ENCODE results near the gene KCNJ15.

DNA sequence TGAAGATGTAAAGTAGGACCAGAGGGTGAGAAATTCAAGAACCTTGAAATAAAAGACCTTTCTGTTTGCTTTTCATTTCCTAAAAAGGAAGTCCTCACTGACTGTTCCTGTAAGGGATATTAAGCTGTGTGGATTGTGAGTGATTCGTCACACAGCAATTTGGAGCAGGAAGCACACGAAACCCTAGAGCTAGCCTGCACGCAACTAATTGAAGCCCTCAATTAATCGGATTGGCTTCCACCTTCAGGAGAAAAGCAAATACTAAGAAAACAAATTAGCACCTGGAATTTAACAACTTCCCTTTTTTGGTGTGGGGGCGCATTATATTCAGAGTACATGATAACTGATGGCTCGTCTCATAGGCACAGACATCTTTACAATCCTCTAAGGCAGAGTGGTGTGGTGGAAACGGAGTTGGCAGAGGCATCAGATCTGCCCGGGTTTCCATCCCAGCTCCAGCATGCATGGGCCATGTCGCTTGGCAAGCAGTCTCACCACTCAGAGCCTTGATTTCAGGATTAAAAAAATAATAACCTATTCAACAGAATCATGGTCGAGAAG is 95.2 kb downstream of the KCNJ15 start:
- TF ChIP-seq, protein P1, sequence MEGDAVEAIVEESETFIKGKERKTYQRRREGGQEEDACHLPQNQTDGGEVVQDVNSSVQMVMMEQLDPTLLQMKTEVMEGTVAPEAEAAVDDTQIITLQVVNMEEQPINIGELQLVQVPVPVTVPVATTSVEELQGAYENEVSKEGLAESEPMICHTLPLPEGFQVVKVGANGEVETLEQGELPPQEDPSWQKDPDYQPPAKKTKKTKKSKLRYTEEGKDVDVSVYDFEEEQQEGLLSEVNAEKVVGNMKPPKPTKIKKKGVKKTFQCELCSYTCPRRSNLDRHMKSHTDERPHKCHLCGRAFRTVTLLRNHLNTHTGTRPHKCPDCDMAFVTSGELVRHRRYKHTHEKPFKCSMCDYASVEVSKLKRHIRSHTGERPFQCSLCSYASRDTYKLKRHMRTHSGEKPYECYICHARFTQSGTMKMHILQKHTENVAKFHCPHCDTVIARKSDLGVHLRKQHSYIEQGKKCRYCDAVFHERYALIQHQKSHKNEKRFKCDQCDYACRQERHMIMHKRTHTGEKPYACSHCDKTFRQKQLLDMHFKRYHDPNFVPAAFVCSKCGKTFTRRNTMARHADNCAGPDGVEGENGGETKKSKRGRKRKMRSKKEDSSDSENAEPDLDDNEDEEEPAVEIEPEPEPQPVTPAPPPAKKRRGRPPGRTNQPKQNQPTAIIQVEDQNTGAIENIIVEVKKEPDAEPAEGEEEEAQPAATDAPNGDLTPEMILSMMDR (IDR thresholded peaks at IDR 0.05) = no peak
- no peak for TF ChIP-seq POLR2A (IDR thresholded peaks at IDR 0.05)

Data from esophagus squamous epithelium (tissue), 4 donors.